Left lung (tissue), 10 donors: ENCODE data around the gene ZNF236. TPM values are rescaled to one million over a fixed set of nuclear protein-coding genes. Genes with fewer than 3 reads are reported as not detected.

Source experiments
- ATAC-seq: fragments of 200-7000 bp; cut with Tn5 transposase; one replicate; pipeline ENCODE4 v1.9.1; 2020; ENCODE audit warnings: moderate library complexity
- DNase-seq, 4 donors: peaks; one replicate each; pipeline ENCODE4 v3.0.0-alpha.2; 2013 to 2020
- H3K27ac ChIP-seq, 2 donors: fragments of 200-600 bp; sonication (generic) in 1 of 2; one replicate each; pipeline versions ENCODE4 v1.5.0 to v1.8.0; 2020 to 2021
- H3K27me3 ChIP-seq, 2 donors: fragments of 200-600 bp; sonication (generic) in 1 of 2; one replicate each; pipeline versions ENCODE4 v1.5.0 to v1.8.0; 2020 to 2021
- H3K36me3 ChIP-seq, 2 donors: fragments of 200-600 bp; sonication (generic) in 1 of 2; one replicate each; pipeline versions ENCODE4 v1.5.0 to v1.8.0; 2020 to 2021
- H3K4me1 ChIP-seq, 2 donors: fragments of 200-600 bp; one replicate each; pipeline ENCODE4 v1.8.0; 2021
- H3K4me3 ChIP-seq, 2 donors: fragments of 200-600 bp; sonication (generic) in 1 of 2; one replicate each; pipeline versions ENCODE4 v1.5.0 to v1.8.0; 2020 to 2021; ENCODE audit warnings: mild to moderate bottlenecking in 1 of 2
- H3K9me3 ChIP-seq, 2 donors: fragments of 200-600 bp; sonication (generic) in 1 of 2; one replicate each; pipeline versions ENCODE4 v1.5.0 to v1.8.0; 2020 to 2021
- intact Hi-C, 2 donors: fragments of 100-400 bp; cut with DNase I; formaldehyde crosslinking; loops; one replicate each; pipeline versions ENCODE4 v1.11.2 to v1.14.2; 2022
- polyA plus RNA-seq, 6 donors: library from polyadenylated mRNA; unstranded; fragments of 120-200 nt; gene quantifications; one replicate each; pipeline ENCODE4 v1.2.1, GENCODE V29; 2013; ENCODE audit not compliant: insufficient read length in 6 of 6
- total RNA-seq, 2 donors: library from RNA; stranded (reverse); fragmentation: NEBNext Ultra II Directional; extraction: Animal tissue kit (Norgen Biotek cat#: 25700); gene quantifications; one replicate each; pipeline ENCODE4 v1.2.1, GENCODE V29; 2021
- TF ChIP-seq, protein P1 (sequence below), 2 donors: fragments of 200-600 bp; sonication (generic) in 1 of 2; IDR thresholded peaks; one replicate each; pipeline versions ENCODE4 v1.5.0 to v1.8.0; 2021; ENCODE audit warnings: antibody characterized with exemption in 2 of 2
- donor health status: DM: no; HTN: yes; CAD: no.
- donor health status: DM: no; HTN: no; CAD: no.

The ZNF236 gene
- total and polyA plus RNA-seq, 8 donors: 10.9 to 15.1 (median 12.5) TPM

DNA sequence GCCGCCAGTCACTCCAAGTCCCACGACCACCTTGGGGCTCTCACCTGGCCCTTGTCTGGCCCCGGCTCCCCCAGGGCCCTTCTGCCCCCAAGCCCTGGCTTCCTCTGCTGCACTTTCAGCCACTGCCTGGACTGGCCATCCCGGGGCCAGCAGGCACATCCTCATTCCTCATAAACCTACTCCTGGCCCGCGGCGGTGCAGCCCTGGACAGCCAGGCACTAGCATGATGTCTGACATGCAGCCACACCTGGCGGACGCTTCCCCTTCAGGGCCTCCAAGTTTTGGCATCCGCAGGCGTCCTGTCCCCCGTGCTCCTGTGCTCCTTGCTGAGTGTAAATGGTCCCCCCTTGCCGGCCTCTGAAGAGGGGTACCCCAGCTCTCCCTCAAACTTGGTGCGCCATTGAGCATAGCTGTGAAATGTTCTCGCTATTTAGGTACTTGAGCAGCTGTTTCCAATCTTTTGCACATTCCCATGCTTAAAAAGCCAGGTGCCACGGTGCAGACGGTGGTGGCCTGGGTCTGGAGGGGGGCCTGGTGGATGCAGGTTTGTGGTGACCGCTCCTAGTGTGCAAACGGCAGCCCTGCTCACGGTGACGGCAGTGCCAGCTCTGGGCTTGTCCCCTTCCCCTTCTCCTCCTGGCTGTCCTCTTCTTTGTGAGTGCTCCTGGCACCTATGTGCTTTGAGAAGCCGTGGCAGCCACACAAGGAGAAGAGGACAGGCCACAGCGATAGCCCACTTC is 186.4 kb downstream of the ZNF236 start:
- Histone ChIP-seq H3K4me1 (peaks cover 0 to 52% of the 10 kb centered on the region in 2 donors), H3K4me3 (no peak overlapping the region), H3K9me3 (no peaks in the 10 kb centered on the region), H3K27me3 (no peaks in the 10 kb centered on the region), H3K27ac (no peak overlapping the region), H3K36me3 (peaks cover 0 to 18% of the 10 kb centered on the region in 2 donors)
- ATAC-seq (no peak), DNase-seq (peak in 1 of 4 donors; percentile 75)
- intact Hi-C loops: loop anchor here in 1 of 2 donors (5.0 kb wide), 1 partner anchor 44 kb away; no protein-coding TSS in a partner anchor
- TF ChIP-seq, protein P1, sequence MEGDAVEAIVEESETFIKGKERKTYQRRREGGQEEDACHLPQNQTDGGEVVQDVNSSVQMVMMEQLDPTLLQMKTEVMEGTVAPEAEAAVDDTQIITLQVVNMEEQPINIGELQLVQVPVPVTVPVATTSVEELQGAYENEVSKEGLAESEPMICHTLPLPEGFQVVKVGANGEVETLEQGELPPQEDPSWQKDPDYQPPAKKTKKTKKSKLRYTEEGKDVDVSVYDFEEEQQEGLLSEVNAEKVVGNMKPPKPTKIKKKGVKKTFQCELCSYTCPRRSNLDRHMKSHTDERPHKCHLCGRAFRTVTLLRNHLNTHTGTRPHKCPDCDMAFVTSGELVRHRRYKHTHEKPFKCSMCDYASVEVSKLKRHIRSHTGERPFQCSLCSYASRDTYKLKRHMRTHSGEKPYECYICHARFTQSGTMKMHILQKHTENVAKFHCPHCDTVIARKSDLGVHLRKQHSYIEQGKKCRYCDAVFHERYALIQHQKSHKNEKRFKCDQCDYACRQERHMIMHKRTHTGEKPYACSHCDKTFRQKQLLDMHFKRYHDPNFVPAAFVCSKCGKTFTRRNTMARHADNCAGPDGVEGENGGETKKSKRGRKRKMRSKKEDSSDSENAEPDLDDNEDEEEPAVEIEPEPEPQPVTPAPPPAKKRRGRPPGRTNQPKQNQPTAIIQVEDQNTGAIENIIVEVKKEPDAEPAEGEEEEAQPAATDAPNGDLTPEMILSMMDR (IDR thresholded peaks at IDR 0.05): no peak

DNA sequence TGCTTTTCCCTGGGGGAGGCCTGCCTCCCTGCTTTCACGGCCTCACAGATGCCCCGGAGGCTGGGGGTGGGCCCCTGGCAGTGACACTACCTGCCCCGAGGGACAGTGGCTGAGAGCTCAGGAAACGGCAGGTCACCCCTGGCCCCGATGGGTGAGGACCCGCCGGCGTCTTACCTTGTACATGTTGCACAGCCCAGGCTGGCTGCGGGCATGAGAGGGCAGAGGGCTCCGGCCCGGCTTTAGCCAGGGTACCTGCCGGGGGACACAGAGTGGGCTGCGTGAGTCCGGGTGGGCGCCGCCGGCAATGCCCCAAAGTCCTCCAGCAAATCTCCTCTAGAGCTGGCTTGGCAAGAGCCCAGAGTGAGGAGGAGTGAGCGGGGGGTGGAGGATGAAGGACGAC is 187.3 kb downstream of the ZNF236 start:
- Histone ChIP-seq H3K27me3 (no peaks in the 10 kb centered on the region), H3K4me3 (no peak overlapping the region), H3K4me1 (peaks cover 0 to 52% of the 10 kb centered on the region in 2 donors), H3K27ac (no peak overlapping the region), H3K9me3 (no peaks in the 10 kb centered on the region), H3K36me3 (peaks cover 0 to 18% of the 10 kb centered on the region in 2 donors)
- ATAC-seq (no peak), DNase-seq (peak in 1 of 4 donors; percentile 81)
- TF ChIP-seq, protein P1 (IDR thresholded peaks at IDR 0.05): no peak
- intact Hi-C loops: loop anchor here in 1 of 2 donors (5.0 kb wide), 1 partner anchor 43 kb away; no protein-coding TSS in a partner anchor

DNA sequence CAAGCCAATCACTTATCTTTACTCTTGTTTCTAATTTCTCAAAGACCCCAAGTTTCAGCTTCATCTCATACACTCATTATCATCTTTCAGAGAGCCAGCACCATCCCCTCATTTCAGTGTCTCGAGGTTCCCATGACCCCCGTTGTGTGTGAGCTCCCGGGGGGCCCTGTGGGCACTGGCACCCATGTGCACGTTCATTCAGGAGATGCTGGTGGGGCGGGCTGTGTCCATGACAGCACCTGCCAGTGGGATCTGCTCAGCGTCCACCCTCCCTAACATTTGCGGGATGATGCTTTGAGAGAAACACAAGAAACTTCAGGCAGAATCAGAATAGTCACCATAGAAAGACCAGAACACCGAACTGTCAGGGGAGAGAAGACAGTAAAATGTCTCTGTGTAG is 189.8 kb downstream of the ZNF236 start:
- Histone ChIP-seq H3K9me3 (no peaks in the 10 kb centered on the region), H3K4me1 (peaks cover 0 to 48% of the 10 kb centered on the region in 2 donors), H3K27me3 (no peaks in the 10 kb centered on the region), H3K36me3 (peaks cover 0 to 31% of the 10 kb centered on the region in 2 donors), H3K4me3 (no peak overlapping the region), H3K27ac (no peak overlapping the region)
- TF ChIP-seq, protein P1 (IDR thresholded peaks at IDR 0.05): no peak
- intact Hi-C loops: no loop called here
- DNase-seq (no peak), ATAC-seq (no peak)

DNA sequence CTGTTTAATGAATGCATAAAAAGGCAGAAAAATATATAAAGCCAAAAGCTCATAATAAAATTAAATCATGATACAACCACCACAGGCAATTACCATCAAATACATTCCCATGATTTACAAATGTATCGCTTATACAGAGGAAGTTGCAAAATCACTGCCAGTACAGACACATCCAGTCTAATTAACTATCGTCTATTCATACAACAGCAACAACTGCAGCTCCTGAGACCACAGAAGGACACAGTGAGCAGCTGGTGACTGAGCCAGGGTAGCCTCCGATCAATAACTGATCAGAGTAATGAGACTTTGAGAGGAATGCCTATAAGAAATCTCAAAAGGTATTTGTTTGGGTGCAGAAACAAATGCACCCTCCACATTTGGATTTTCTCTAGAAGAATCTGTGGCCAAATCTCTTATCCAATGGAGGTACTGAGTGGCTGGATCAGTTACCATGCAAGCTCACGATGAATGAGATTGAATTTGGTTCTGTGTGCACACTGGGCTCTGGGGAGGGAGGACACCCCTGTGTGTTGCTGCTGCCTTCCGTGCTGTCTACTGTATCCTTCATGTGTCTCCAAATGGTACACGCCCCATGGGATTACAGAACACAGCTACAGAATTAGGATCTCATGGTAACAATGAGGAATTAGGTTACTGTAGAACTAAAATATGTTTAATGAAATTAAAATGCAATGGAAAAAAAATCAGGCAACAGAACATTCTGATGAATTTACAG is 190.6 kb downstream of the ZNF236 start:
- H3K27ac ChIP-seq: peak overlapping the region in 1 of 2 donors; percentile 75
- H3K4me3 ChIP-seq: no peak overlapping the region
- no peaks in the 10 kb centered on the region for H3K9me3 ChIP-seq
- H3K27me3 ChIP-seq: no peaks in the 10 kb centered on the region
- ATAC-seq (no peak), DNase-seq (no peak)
- intact Hi-C loops: no loop called here
- H3K4me1 ChIP-seq: peaks cover 0 to 44% of the 10 kb centered on the region in 2 donors
- H3K36me3 ChIP-seq: peaks cover 0 to 38% of the 10 kb centered on the region in 2 donors
- TF ChIP-seq, protein P1 (IDR thresholded peaks at IDR 0.05): no peak
